Activated CD4-positive, alpha-beta T cell treated with anti-CD3 and anti-CD28 coated beads, Interleukin-2, amount 50 U/mL, for 24 hours (primary cell): ENCODE data around the gene LCN9.
"Not testable (repeated sequence)": the region's sequence is repeated elsewhere in the genome, so short reads cannot be mapped to it uniquely, and the experiment has no call there.

ENCODE experiments used
- DNase-seq, 2 donors: peaks; one replicate each; pipeline ENCODE4 v3.0.0-alpha.2; 2020; ENCODE audit warnings: low read depth in 1 of 2, low spot score in 1 of 2

LCN9 gene

DNA sequence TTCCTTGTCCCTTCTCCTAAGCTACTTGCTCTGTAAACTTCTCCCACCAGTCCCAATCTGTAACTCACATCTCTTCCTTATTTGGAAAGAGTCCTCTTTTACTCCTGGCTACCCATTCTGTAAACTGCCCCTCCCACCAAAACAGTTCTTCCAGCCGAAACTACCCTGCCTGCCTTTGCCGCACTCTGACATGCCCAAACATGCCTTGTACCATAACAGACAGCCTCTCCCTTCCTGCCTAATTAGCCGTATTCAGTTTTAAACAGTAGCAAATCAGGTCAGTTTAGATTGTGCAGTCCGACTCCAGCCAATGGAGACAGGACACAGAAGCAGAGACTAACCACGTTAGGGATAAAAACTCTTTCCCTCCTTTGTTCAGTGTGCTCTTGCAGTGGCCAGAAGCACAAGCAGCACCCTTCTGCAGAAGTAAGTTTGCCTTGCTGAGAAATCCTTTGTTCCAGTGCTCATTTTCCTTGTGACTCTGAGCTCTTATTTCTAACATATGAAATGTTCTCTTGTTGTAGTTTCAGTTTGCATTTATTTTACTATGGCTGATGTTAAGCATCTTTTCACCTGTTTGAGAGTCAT lies 18.4 kb upstream of the LCN9 start:
- no peak for DNase-seq

DNA sequence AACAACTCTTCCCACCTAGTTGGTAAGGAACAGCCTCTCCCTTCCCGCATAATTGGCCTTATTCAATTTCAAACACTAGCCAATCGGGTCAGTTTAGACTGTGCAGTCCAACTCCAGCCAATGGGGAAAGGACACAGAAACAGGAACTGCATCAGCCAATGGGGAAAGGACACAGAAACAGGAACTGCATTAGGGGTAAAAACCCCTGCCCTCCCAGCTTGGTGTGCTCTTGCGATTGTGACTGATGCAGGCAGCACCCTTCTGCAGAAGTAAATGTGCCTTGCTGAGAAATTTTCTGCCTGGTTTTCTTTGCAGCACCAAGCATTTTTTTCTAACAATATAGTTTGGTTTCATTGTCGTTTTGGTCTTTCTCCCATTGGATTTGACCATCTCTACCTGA lies 15.2 kb upstream of the LCN9 start:
- no peak for DNase-seq

DNA sequence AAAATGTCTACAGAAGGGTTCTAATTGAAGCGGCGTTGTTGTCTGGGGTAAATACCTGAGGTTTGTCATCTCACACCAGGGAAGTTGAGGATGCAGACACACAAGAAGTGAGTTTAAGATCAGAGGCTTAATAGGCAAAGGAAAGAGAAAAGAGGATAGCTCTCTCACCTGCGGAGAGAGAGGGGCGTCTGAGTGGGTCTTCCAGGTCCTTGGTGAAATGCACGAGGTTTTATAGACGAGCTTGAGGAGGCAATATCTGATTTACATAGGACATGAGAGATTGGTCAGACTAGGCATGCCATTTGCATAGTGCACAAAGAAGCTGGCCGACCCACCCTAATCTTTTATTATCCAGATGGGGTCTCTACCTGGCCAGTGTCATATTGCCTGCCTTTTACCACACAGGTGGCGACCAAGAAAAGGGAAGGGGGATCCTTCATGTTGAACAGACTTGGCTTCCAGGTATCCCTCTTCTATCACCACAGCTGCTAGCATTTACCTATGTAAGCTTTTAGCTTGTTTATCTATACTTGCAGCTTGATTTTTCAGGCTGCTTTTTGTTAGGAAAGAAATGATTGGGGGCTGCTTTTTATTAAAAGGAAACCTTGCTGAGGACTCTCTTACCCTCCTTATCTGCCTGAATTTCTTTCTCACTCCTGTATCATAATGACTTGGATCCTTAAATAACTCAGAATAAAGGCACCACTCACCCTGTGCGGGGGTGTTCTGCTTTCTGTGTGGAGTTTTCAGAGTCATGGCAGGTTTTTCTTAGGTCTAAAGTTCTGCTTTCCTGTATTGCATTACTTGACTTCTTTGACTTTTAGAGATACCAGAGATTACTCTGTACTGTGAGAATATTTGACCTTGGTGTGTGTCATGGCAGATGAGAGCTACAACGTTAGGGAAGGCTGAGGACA lies 14.4 kb upstream of the LCN9 start:
- DNase-seq = no peak

DNA sequence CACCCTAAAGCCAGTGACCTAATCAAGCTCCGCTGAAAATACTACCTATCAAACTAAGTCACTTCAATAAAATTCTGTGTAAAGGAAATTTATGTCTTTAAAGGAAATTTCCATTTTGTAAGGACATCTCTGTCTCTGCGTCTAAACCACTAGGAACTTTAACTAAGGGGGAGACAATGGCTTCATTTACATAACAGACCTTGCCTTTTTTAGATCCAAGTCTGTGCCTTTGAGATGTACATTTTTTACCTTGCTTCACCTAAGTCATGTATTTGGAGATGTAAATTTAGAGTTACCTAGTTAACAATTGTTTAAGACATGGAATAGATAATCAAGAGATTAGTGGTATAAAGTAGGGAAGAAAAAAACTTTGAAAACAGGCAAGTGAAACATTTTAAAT lies 13.6 kb upstream of the LCN9 start:
- DNase-seq = no peak

DNA sequence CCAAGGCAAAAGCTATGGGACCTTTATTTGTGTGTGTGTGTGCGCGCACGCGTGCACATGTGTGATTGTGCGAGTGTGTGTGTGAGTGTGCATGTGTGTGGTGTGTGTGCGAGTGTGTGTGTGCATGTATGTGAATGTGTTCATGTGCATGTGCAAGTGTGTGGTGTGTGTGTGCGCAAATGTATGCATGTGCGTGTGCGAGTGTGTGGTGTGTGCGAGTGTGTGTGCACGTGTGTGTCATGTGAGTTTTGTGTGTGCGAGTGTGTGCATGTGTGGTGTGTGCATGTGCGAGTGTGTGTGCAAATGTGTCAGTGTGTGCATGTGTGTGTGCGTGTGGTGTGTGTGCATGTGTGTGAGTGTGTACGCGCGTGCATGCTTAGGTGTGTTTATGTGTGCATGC lies 12.7 kb upstream of the LCN9 start:
- no peak for DNase-seq

DNA sequence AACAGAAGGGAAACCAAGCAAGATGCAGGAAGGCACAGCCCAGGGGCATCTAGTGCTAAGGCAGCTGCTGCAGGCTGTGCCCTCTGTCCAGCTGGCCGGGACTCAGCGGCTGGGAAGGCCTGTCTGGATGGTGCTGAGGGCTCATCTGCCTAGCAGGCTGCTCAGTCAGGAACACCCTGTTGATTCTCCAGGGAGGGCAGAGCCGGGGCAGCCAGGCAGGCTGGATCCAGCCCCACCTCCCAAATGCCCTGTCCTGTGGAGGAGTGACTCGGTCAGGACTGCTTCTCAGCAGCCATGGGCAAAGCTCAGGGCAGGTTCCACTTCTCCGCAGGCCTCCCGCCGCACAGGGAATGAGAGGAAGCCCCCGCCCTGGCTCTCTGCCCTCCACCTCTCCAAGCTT lies 7.8 kb upstream of the LCN9 start:
- DNase-seq = no peak

DNA sequence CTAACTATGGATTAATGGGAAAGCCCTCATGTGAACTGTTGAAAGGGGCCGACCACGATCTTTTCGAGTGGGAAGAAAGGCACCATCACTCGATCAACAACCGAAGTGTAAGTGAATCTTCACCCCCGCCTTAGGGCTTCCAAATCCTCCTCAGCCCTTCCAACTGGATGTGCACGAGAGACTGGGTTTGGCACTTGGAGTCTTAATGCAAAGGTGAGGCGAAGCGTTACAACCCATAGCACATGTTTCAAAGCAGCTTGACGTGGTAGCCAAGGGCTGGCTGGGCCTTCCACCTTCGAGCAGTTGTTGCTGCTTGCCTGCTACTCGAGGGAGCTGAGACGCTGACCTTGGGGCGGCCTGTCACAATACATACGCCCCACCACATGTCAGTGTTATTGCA lies 5.7 kb upstream of the LCN9 start:
- no peak for DNase-seq

DNA sequence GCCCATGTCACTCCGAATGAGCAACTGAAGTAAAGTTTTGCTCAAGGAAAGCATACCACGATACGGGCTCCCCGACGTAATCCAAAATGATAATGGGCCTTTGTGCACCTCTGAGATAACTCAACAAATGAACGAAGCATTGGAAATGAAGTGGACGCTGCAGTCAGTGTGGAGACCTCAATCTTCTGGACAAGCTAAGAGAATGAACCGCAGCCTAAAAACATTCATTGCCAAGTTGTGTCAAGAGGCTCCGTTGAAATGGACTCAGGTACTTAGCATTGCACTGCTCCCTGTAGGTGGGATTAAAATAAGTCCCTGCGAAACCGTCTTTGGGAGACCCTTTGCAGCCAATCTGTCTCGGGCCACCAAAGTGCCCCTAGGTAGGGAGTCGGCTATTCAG lies 3.9 kb upstream of the LCN9 start:
- no peak for DNase-seq

DNA sequence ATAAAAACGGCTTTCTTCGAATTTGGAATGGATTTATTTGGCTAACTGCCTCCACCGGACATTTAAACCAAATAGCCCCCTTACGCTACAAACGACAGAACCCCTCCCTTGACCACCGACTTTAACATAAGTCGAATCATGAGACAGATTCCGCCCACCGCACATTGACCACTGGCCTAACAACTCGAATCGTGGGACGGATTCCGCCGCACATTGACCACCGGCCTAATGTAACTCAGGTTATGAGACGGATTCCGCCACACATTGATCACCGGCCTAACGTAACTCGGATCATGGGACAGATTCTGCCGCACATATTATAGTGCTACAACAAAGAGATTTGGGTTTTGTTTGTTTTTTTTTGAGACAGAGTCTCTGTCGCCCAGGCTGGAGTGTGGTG lies 2.7 kb upstream of the LCN9 start:
- DNase-seq = no peak

DNA sequence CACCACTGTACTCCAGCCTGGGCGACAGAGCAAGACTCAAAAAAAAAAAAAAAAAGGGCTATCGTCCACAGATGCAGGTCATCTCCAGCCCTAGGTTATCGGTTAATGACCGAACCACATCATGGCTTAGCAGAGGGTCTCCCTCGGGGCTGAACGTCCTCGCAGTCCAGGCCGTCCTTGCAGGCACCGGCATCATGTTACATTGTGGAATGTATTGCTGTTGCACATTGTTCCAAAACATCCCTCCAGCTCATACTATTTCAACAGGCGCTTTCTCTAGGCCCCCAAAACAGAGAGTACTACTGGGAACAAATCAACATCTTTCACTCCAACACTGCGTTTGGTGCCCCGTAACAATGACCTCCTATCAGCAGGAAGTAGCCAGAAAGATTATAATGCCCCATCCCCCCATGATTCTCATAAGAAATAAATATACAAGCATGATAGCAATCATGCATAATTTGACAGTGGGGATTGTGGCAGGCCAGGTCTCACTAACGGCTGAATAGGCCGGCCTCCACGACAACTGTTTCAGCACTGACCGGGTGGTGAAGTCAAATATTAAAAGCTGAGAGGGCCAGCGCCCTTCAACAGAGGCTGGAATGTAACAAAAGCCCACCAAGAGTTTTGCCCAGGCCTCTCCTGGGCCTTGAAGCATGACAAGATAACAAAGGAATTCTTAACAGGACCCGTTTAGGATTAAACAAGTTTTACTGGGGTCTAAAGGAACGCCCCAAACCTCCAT lies 1.1 kb upstream of the LCN9 start:
- no peak for DNase-seq

DNA sequence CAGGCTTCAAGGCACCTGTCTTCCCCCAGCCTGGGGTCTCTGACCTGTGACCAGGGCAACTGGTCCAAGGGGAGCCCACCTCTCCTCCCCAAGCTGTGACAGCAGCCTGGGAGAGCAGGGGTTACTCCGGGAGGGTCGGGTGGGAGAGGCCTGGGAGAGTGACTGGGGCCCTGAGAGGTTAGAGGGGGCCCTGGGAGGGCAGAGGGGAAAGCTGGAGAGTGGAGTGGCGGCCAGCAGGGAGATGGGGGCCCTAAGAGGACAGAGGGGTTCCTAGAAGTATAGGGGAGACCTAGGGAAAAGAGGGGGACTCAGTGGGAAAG lies 302 bp downstream of the LCN9 start:
- no peak for DNase-seq

DNA sequence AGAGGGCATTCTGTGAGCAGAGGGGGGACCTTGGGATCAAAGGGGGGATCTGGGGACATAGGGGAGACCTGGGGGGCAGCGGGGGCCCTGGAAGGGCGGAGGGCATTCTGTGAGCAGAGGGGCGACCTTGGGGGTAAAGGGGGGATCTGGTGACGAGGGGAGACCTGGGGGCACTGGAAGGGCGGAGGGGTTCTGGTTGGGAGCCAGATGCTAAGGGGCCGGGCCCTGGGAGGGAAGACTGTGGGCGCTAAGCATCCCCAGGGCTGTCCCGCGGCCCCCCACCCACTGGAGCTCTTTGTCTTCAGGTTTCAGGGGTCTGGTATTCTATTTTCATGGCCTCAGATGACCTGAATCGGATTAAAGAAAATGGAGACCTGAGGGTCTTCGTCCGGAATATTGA lies 748 bp downstream of the LCN9 start:
- no peak for DNase-seq

DNA sequence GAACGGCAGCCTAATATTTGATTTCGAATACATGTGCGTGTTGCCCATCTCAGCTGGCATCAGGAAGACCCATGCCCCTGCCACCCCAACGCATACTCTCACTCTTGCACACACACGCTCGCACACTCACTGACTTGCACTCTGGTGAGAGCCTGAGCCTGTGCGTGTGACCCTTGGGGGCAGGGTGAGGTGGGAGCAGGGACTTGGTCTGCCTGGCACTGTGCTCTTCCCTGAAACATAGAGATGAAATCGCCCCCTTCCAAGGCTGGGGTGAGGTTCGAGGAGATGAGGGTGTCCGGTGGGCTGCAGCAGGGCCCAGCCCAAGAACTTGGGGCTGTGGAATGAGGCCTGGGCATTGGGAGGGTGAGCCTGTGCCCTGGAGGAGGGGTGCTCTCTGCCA lies 1.2 kb downstream of the LCN9 start:
- no peak for DNase-seq

DNA sequence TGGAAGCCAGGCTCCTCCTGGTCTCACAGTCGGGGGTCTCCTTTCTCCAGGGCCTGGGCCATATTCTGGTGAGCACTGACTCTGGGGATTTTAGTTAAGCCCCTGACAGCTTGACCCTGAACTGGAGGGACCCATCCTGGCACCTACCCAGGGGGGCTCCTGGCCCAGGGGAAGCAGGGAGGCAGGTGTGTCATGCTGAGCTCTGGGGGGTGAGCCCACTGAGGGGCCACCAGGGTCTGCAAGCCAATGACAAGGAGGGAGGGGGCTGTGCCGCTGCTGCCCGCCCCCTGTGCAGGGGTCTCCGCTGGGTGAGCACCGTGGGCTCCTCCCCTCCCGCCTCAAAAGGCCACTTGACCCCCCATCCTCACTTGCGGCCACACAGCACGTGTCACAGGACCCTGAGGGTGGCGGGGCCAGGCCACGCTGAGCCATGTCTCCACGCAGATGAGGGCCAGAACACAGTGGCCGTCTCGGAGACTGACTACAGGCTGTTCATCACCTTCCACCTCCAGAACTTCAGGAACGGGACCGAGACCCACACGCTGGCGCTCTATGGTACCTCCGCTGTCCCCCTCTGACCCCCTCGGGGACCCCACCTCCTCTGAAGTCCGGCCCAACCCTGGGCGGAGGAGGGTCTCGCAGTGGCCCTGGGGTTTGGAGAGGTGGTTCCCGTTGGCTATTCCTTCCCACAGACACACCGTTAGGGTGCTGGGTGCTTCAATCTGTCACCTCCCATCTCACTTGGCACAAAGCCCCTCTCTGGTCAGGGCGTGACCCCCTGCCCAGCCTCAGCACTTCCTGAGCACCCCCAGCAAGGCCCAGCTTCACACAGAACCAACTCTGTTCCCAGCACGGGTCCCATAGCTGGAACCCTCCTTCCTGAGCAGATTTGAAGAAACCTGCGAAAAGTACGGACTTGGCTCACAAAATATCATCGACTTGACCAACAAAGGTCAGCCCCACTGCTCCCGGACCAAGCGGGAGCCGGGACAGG lies 2.0 kb downstream of the LCN9 start:
- no peak for DNase-seq

DNA sequence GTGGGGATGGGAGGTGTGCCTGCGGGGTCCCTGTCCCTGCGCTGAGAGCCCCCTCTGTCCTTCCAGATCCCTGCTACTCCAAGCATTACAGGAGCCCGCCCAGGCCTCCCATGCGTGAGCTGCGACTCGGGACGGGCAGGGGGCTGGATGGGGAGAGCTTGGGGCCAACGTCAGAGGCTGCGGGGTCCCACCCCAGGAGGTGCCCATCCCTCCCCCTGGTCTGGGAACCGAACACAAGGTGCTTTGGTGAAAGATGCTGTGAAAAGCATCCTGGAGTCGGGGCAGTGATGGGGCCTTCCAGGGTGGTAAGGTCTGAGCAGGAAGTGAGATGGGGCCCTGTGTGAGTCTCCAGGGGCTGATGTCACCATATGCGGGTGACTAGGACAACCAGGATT lies 2.7 kb downstream of the LCN9 start:
- no peak for DNase-seq

DNA sequence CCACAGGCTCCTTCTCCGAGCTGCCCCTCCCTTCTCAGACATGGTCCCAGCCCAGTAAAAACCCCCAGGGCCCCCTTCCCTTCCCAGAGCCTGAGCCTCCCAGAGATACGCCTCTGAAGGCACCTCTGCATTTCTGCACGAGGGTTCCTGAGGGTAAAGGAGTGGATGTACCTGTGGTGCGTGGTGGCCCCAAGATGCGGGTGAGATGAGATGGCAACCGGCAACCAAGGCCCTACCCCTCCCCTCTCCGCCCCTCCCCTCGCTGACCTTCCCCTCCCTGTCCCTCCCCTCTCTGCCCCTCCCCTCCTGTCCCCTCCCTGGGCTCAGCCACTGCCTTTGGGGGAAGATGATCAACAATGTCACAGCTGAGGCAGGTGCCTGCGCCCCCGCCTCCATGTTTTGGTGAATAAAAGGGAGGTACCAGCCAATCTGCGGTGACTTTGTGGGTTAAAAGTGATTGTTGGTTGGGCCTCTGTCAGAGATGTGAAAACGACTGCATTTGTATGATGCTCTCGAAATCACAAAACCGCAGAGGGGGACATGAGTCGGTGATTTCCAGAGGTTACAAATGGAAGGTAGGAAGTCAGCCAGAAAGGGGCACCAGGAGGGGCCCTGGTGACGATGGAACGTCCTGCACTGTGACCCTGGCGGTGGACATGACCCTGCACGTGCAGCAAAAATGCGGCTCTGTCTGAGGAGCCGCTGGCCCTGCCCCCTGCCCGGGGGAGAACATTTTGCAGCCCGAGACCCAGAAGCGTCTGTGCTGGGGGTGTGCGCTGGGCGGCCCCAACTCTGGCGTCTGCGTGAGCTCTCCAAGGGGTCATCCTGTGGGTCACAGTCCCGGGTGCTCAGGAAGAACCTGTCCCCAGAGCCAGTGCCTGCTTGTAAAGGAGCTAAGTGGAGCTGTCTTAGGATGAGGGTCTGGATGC lies 3.7 kb downstream of the LCN9 start:
- no peak for DNase-seq

DNA sequence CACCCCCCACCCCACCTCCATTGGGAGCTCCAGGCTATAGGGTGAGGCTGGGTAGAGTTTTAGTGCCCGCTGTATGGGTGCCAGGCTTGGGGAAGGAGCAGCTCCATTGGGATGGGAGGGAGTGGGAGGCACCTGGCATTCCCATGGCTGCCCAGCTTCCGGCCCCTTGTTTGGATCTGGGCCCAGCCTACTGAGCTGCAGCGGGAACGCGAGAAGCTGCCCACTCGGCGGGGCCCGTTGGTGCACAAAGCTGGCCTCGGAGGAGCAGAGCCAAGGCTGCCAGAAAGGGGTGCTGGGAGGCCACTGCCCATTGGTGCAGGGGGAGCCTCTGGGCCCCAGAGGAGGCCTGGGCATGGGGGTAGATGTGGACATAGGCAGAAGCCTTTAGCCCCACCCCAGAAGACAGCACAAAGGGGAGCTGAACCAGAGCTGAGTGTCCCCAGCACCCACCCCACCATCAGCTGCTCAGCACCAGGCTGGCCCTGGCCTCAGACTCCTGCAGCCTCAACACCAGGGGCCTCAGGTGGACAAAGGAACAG lies 4.4 kb downstream of the LCN9 start:
- DNase-seq = no peak

DNA sequence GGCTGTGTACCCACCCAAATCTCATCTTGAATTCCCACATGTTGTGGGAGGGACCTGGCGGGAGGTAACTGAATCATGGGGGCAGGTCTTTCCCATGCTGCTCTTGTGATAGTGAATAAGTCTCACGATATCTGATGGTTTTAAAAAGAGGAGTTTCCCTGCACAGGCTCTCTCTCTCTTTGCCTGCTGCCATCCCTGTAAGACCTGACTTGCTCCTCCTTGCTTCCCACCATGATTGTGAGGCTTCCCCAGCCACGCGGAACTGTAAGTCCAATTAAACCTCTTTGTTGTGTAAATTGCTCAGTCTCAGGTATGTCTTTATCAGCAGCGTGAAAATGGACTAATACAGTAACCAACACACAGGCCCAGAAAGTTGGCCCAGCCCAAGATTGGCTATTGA lies 5.9 kb downstream of the LCN9 start:
- DNase-seq = not testable (repeated sequence)

DNA sequence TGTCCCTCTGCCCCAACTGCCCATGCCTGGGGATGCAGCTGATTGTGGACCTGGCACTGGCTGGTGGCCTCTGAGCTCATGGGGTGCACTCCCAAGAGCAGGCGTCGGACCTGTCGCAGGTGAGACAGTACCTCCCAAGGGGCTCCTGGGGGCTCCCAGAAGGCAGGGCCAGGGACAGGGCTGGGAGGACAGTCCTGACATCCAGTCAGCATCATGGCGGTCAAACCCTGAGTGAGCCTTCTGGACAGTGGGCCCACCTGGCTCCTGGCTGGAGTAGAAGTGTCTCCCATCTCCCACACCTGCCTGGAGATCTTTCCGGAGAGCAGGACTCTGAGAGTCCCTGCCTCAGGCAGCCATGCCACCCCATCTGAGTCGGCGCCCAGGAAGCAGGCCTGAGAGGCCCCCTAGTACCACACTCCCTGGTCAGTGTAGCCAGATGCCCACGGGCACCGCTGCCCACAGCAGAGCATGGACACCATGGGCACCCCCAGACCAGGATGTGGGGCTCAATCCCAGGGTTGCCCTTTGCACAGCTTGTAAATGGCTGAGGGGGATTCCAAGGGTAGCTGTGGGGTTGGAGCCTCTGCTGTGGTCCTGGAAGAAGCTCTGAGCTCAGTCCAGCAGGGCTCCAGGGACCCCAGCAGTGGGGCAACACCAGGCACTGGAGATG lies 6.6 kb downstream of the LCN9 start:
- no peak for DNase-seq
